HuH-7 (cell line): ENCODE data around the gene MMP28.
A peak's percentile ranks its signal among the peaks of the same experiment; 100 is the strongest.

Source experiments
- DNase-seq: peaks from one replicate; pipeline ENCODE4 v3.0.0; 2011; ENCODE audit warnings: low spot score

The MMP28 gene

DNA sequence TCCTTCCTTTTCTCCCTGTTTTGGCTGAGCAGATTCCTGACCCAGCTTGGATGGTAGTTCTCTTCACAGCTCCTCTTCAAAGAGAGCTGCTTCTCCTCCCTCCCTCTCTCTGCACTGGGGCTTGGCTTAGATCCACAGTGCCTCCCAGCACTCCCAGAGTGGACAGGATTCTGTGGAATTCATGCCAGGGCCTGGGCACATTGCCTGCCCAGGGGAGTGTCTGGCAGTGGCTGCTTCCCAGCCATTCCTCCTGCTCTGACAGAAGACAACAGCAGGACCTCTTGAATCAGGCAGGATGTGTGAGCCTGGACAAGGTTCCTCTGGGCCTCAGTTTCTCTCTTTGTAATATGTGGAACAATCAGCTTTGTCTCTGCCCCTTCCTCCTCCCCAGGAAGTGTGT is 4.5 kb upstream of the MMP28 start:
- no peak for DNase-seq

DNA sequence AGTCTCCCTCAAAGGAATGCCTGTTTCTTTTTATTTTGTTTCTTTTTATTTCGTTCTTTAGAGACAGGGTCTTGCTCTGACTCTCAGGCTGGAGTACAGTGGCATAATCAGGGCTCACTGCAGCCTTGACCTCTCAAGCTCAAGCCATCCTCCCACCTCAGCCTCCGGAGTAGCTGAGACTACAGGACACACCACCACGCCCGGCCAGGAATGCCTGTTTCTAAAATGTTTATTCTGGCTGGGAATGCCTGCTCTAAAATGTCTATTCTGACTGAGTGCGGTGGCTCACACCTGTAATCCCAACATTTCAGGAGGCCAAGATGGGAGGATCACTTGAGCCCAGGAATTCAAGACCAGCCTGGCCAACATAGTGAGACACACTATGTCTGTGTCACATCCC is 2.5 kb upstream of the MMP28 start:
- DNase-seq, result no peak

DNA sequence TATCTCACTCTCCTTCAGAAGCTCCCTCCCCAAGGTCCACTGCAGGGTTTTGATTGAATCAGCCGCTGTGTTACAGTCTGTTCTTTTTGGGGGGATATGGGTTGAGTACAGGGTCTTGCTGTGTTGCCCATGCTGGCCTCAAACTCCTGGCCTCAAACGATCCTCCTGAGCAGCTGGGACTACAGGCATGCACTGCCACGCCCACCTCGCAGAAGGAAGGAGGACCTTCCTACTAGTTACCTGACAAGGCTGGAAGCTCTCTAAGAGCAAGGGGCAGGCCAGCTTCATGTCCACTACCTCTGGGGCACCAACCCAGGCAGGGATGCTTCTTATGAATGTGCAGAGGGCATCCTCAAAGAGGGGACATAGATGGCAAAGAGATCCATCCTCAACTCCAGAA is 1.9 kb upstream of the MMP28 start:
- DNase-seq, result no peak

DNA sequence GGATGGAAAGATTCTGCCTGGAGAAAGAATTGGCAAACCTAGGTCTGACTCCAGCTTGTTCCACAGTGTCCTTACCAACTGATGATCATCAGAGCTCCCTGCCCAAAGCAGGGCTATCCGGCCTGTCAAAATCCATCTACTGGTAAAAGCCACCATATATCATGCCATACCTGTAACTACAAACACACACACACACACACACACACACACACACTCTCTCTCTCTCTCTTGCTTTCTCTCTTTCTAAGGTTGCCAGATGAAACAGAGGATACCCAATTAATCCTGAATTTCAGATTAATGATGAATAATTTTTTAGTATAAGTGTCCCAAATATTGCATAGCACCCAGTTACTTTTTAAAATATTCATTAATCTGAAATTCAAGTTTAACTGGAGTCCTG is 1.5 kb upstream of the MMP28 start:
- no peak for DNase-seq

DNA sequence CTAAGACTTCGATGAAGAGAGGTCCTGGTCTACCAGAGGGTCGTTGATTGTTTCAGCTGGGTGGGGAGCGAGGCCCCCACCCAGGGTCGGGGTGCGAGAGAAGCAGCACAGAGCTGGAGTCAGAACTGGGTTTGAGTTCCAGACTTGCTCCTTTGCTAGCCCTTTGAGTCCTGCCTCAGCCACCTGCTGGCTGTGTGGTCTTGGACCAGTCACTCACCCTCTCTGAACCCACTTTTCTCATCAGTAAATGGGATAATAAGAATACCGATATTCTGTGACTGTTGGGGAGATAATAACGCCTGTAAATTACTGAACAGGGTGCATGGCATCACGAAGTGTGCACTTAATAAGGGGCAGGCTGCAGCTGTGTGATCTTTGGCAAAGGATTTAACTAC is 427 bp upstream of the MMP28 start:
- no peak for DNase-seq

DNA sequence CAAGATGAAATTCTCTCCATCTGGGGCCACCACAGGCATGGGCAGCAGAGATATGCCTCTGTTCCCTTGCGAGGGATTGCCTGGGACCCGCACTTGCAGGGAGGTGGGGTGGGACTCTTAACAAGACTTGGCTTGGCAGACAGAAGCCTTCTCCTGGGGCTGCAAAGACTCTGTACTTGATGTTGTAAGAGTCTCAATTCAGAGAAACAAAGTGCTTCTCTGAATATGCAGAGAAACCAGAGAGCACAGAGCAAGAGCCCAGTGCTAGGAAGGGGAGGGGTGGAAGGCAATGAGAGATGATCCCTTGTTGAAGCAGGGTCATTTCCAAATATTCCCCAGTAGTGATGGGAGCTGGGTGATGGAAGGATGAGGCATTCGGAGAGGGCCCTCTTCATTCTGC is 2.2 kb downstream of the MMP28 start:
- no peak for DNase-seq

DNA sequence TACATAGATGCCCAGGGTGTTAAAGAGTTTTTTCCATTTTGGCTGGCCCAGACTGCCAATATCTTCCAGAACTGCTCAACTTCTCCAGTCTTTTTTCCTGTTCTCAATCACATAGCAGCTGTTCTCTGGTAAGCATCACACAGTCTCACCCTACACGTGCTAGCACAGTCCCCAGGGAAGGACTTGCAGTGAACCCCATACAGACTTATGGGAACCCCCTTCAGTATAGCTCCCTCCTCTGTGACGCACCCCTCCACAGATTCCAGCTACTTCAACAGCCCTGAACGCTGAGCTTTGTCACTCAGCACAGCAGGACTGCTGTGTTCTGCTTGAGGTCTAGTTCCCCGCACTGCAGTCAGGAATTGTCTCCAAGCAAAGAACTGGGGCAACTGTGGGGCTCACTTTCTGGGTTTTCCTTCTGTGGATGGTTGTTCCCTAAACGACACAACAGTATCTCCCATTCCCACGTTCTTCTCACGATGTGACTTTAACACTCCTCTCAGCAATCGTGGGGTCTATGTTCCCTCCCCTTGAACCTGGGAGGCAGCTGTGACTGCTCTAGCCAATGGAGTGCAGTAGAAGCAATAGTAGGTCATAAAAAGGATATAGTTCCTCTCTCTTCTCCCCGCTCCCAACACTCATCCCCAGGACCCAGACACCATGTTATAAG is 3.6 kb downstream of the MMP28 start:
- no peak for DNase-seq

DNA sequence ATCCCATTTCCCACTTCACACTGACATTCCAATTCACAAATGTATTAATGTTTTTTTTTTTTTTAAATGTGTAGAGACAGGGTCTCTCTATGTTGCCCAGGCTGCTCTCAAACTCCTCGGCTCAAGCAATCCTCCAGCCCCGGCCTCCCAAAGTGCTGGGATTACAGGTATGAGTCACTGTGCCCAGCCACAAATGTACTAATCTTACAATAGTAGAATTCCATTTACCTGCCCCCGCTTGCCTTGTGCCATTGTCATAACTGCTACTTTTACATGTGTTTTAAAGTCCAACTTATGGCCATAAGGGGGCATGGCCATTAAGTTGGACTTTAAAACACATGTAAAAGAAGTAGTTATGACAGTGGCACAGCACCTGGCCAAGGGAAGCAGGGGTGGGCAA is 4.6 kb downstream of the MMP28 start:
- no peak for DNase-seq

DNA sequence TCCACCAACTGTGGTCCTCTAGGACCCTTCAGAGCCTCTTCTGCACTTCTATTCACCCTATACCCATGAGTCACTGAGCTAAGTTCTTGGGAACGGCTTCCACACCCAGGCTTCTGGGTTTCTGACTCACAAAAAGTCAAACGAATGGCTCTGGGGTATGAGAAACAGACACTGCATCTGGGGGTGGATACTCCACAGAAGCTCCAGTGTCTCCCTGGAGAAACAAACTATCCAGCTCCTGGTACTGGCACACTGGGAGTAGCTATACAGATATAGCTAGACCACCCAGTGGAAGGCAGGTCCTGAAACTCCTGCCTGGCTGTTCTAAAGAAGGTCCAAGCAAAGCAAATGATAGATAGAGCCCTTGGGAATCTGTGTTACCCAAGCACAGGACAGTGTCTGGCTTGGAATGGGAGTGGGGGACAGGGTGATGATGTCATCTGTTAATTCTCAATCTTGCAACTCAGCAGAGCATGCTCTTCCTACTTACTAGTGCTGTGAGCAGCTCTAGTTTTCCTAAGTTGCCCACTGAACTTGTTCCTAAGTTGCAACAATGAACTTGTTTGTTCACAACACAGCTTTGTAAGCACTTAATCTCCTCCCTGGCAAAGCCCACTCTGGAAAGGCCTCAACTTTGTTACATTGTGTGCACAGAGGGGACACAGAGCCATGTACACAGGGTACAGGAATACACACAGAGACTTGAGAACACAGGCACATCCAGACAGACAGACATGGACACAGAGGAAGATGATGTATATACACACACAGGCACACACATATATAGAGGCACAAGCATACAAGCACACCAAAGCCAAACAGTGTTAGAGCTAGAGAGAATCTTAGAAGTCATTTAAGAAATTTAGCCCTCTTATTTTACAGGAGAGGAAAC is 6.7 kb downstream of the MMP28 start:
- DNase-seq, result no peak

DNA sequence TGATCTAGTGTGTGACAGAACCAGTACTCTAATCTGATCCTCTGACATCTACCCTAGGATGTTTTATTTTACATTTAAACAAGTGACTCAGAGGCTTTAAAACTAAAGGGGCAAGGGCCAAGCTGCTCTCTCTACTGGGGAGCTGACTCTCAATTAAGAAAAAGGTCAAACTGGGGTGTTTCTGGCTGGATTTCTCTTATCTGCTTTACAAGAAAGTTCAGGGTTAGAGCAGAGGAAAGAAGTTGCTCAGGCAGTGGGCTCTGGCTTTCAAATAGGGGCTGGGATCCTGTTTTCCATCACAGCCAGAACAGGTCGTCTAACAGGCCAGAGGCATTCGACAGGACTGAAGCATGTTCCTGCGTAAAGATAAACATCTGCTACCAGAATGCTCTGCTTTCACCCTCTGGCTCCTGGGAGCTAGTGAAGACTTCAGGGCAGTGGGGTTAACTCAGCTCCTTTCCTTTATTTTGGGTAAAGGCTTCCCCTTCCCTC is 8.5 kb downstream of the MMP28 start:
- DNase-seq, result no peak

DNA sequence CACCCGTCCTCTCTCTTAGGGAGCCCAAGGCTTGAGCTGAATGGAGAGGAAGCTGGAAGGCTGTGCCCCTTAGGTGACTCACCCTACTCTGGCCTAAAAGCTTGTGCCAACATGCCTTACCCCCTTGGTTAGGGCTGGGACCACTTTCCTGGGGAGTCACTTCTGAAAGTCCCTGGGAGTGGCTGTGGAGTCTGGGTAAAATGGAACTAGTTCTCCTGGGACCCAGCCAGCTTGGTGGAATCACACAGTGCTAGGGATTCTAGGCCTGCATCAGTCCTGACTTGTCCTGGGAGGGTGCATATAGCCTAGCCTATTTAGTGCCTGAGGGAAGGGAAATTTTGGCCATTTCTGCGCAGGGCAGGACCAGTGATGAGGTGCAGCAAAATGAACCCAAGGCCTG is 10.5 kb downstream of the MMP28 start:
- no peak for DNase-seq

DNA sequence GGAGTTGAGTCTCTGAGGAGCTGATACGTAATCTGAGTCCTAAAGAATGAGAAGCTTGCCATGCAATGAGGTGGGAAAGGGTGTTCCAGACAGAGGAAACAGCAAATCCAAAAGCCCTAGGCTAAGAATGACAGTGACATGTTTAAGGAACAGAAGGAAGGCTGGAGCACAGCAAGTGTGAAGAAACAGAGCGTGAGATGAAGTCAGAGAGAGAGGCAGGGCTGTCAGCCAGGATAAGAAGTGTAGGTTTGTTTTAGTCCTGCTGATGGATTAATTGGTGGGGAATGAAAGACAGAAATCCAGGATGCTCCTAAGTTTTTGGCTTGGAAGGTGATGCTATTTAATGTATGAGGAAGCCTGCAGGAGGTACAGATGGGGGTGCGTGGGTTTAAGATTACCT is 14.5 kb downstream of the MMP28 start:
- DNase-seq, result no peak

DNA sequence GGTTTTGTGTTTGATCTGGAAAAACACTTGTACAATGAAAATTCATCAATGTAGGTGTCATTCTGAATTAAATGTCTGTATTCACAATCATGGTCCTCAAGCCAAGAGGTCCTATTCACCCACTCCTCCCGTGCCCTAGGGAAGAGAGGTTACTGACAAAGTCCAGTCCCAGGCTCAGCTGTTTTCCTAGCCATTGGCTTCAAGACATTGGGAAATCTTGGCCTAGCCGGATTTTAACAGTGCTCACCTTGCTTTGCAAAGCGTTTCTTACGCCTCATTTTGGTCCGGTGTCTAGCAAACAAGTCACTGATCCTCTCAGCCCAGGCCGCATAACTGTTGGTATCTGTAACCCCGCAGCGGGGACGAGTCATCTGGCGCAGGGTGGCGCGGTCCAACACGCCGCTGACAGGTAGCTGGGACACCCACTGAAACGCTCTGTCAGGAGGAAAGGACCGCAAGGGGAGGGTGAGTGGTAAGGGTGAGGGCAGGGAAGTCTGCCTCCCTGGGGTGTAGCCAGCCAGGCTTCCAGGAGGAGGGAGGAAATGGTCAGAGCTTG is 16.7 kb downstream of the MMP28 start:
- no peak for DNase-seq

DNA sequence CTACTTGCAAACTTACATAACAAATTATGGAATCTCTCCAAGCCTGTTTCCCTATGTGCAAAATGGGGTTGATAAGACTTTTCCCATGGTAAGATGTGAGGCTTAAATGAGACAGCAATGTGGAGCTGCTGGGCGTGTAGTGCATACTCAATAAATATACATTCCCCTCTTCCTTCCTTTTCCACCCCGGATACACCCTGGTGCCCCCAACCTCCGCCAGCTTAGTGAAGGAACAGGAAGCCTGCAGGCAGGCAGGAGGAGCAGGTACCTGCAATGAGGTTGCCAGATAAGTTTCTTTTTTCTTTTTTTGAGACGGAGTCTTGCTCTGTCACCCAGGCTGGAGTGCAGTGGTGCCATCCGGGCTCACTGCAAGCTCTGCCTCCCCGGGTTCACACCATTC is 19.9 kb downstream of the MMP28 start:
- no peak for DNase-seq

DNA sequence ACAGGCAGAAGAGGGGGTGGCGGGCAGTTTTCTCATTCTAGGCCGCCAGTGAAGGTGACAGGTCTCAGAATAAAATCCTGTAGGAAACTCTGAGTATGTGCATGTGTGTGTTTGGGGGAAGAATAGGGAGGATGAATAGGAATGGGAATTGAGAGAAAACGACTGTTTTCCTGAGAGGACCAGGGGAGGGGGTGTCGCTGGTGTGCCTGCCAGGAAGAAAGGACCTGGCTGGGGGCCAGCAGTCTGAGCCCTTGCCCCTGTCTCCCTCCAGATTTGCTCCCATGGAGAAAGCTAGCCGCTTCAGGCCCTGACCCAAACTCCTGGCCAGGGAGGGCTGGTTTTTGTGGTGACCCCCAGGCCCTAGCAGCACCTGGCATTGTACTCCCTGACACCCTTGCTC is 20.4 kb downstream of the MMP28 start:
- no peak for DNase-seq

DNA sequence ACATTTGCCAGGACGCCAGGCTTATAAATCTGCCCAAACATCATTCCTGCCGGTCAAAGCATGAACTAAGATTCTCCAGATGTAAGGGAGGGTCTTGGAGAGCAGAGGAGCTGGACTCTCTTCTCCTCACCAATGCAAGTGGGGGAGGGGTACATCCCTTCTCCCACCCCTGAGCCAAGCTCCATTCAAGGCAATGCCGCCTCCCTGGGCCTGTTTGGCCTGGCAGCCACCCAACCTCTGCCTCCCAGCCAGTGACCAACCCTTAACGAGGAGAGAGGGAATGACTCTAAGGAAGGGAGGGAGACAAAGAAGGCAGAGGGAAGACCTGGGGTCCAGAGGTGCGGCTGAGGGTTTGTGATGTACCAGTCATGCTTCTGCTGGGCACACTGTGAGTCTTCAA is 20.9 kb downstream of the MMP28 start:
- no peak for DNase-seq

DNA sequence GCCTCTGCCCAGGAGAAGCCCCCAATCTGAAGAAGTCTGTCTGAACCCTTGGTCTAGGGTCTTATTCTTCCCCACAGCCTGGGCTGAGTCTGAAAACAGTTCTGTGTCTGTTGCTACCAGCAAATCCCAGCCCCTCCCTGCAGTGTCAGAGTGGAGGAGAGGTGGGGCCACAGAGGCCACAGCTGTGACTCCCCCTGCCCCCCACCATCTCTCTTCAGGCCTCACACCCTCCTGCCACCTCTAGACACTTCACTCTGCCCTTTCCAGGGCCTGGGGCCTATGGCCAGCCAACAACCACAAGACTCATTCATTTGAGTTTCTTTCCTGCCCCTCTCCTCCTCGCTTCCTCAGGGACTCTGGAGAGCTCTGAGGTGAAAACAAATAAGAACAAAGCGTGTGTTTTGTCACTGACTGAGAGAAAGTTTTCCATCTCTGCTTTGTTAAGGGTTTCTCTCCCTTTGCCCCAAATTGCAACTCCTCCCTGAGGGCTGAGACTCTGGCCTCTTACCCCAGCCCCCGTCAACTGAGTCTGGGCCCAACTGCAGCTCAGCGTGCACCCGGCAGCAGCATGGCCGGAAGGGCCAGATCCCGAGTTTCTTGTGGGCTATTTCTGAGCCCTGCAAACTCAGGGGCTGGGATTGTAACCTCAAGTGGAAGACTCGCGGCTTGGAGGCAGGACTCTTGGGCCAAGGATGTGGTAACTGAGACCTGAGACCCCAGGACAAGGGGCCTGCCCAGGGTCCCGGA is 21.6 kb downstream of the MMP28 start:
- no peak for DNase-seq

DNA sequence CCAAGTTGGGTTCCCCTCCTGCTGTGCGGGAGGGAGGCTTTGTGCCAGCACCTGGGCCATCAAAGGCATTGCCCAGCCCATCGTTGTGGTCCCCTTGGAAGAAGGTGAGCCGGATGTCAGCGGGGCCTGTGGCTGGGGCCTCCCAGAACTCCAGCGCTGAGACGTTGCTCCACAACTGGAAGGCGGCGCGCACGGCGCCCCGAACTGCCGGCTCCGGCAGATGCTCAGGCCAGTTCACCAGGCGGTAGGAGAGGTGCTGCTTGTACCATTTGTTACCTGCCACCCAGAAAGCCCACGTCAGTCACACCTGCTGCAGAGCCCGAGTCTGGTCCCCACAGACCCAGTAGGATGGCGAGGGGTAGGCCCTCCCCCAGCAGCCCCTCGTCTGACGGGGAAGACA is 22.3 kb downstream of the MMP28 start:
- no peak for DNase-seq

DNA sequence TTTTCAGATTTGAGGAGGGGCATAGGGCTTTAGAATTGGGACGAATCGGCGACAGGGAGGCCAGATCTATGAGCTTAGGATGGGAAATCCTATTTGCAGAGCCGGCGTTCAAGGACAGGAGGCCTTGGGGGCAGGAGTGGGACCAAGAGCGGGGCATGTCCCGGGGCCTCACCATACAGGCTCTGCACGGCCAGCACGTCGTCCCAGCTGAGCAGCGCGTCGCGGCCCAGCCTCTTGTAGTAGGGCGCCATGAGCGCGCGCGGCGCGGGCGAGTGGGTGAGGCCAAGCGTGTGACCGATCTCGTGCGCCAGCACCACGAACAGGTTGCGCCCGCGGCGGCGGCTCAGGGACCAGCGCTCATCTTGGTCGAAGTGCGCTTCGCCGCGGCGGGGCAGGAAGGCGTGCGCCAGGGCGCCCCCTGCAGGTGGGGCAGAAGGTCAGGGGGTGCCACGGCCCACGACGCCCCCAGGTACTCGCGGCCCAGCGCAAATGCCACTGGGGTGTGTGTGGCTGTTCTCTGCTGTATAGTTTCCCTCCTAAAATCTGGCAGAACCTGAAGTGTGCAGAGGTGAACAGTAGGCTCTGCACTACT is 25.4 kb downstream of the MMP28 start:
- DNase-seq, result no peak

DNA sequence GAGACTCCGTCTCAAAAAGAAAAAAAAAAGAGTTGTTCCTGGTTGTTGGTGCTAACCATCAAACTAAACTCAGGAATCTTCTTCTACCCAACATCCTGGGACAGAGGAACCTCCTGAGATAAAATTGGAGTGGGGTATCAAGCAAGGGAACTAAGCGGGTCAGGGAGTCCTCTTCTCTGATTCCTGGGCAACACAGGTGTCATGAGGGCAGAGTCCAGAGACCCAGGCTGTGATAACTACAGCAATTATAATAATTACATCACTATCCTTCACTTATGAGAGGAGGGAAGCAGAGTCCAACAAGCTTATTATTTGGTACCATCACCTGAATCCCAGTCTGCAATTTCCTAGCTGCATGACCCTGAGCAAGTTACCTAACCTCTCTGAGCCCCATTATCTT is 26.6 kb downstream of the MMP28 start:
- no peak for DNase-seq

DNA sequence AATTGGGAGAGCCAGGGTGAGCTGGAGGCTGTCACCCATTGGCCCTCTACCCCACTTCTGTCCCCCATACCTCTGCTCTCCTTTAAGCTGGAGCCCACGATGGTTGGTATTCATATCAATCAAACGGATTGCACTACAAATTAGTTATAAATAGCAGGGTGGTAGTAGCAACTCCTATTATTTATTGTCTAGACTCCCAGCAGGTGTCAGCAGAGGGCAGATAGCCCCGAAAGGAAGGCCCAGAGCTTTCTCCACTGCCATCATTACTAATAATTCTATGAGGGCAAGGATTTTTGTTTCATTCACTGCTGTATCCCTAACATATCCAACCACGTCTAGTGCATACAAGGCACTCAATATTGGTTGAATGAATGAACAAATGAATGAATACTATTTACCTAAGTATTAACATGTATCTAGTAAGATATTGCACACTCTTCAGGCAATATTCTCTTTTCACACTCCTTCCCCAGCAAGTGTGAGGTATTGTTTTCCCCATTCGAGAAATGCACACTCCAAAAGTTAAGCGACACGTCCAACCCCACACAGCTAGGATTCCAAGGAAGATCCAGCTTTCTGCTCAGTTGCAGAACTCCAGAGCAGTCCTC is 28.4 kb downstream of the MMP28 start:
- peak; percentile 88 for DNase-seq

DNA sequence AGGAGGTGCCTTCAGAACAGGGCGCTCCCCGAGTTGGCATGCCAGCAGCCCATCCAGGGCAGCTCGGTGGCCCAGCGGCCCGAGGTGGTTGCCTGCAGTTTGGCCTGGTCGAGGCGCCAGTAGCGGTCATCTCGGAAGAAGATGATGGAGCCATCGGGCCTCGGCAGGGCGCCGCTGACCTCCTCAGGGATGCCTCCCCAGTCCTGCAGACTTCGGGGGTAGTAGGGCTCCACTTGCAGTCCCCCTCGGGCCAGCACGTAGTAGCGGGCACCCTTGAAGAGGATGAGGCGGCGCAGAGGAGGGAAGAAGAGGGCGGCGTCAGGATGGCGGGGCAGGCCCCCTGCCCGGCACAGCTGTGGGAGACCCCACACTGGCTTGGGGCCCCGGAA is 29.0 kb downstream of the MMP28 start:
- DNase-seq, result no peak
